Activated CD8-positive, alpha-beta T cell treated with anti-CD3 and anti-CD28 coated beads for 36 hours (primary cell): ENCODE results near the gene SRL. TPM values are rescaled to one million over a fixed set of nuclear protein-coding genes. Genes with fewer than 3 reads are reported as not detected.

Experiments
- ATAC-seq: fragments of 200-7000 bp; cut with Tn5 transposase; one replicate; pipeline ENCODE4 v1.10.0; 2021; ENCODE audit warnings: mild to moderate bottlenecking, moderate library complexity
- CTCF ChIA-PET: fragments of 350-600 bp; sonication (Branson Sonifier 250); formaldehyde crosslinking; loops from one replicate; lab custom pipeline; 2021; ENCODE audit warnings: antibody characterized with exemption; lab: Charles Lee
- POLR2A ChIA-PET: fragments of 350-600 bp; sonication (Branson Sonifier 250); formaldehyde crosslinking; loops from one replicate; lab custom pipeline; 2021; ENCODE audit warnings: antibody characterized with exemption; lab: Charles Lee
- DNase-seq: peaks from one replicate; pipeline ENCODE4 v3.0.0-alpha.2; 2020
- H3K27ac Mint-ChIP-seq: one replicate; pipeline ENCODE4 v1.8.0; 2021; ENCODE audit warnings: mild to moderate bottlenecking, mixed read lengths
- H3K27me3 Mint-ChIP-seq: one replicate; pipeline ENCODE4 v1.8.0; 2021; ENCODE audit warnings: mixed read lengths
- H3K36me3 Mint-ChIP-seq: one replicate; pipeline ENCODE4 v1.8.0; 2021; ENCODE audit warnings: low read depth, mixed read lengths
- H3K4me1 Mint-ChIP-seq: one replicate; pipeline ENCODE4 v1.8.0; 2021; ENCODE audit warnings: low read depth, mixed read lengths
- H3K4me3 Mint-ChIP-seq: one replicate; pipeline ENCODE4 v1.8.0; 2021; ENCODE audit warnings: mild to moderate bottlenecking, moderate library complexity, mixed read lengths
- H3K9me3 Mint-ChIP-seq: one replicate; pipeline ENCODE4 v1.8.0; 2021; ENCODE audit warnings: mixed read lengths
- intact Hi-C: fragments of 100-400 bp; cut with micrococcal nuclease; formaldehyde crosslinking; loops from one replicate; pipeline ENCODE4 v1.10.0; 2022
- total RNA-seq, 2 experiments: library from RNA; stranded (reverse); gene quantifications; one replicate each; pipeline ENCODE4 v1.2.3, GENCODE V29; 2021
- TF ChIP-seq, protein P1 (sequence below): fragments of 200-600 bp; IDR thresholded peaks from one replicate; pipeline ENCODE4 v1.8.0; 2022; ENCODE audit warnings: antibody characterized with exemption, mild to moderate bottlenecking

SRL gene
- total RNA-seq, 2 experiments from 2014 or later = not detected

GRCh38 chr16:4270091-4270490 lies 28.2 kb upstream of the SRL start:
- ChIA-PET POLR2A (interaction anchor here (1.1 to 9.4 kb wide), 6 partner anchors 9 to 553 kb away, joined by 3 to 78 read pairs (median 4); partner anchors contain the start of genes GLIS2 and TRAP1), CTCF (interaction anchor here (1.1 to 4.3 kb wide), 6 partner anchors 8 to 133 kb away, joined by 3 to 29 read pairs (median 8); partner anchors contain the start of gene PAM16)
- no peak for DNase-seq
- peak overlapping the region; percentile 86 for H3K4me3 Mint-ChIP-seq
- intact Hi-C loops = no loop called here
- H3K27me3 Mint-ChIP-seq = no peaks in the 10 kb centered on the region
- H3K27ac Mint-ChIP-seq = peak overlapping the region; percentile 96
- TF ChIP-seq, protein P1, sequence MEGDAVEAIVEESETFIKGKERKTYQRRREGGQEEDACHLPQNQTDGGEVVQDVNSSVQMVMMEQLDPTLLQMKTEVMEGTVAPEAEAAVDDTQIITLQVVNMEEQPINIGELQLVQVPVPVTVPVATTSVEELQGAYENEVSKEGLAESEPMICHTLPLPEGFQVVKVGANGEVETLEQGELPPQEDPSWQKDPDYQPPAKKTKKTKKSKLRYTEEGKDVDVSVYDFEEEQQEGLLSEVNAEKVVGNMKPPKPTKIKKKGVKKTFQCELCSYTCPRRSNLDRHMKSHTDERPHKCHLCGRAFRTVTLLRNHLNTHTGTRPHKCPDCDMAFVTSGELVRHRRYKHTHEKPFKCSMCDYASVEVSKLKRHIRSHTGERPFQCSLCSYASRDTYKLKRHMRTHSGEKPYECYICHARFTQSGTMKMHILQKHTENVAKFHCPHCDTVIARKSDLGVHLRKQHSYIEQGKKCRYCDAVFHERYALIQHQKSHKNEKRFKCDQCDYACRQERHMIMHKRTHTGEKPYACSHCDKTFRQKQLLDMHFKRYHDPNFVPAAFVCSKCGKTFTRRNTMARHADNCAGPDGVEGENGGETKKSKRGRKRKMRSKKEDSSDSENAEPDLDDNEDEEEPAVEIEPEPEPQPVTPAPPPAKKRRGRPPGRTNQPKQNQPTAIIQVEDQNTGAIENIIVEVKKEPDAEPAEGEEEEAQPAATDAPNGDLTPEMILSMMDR = no peak
- peaks cover 15% of the 10 kb centered on the region for H3K4me1 Mint-ChIP-seq
- peaks cover 12% of the 10 kb centered on the region for H3K36me3 Mint-ChIP-seq
- no peaks in the 10 kb centered on the region for H3K9me3 Mint-ChIP-seq
- no peak for ATAC-seq

DNA sequence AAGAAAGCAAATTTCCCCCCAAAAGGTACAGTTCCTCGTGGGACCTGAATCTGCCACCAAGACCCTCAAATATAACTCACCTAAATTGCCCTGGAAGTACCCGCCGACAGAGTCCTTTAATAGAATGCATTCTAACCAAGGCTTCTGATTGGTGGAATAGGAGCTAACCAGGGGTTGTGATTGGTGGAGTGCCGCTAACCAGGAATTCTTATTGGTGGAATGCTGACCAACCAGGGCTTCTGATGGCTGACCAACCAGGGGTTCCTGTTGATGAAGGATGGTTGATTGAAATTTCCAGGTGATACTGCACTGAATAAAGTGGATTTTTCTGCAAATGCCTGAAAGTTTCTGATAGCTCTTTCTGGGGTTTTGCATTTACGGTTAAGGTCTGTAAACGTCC lies 24.5 kb upstream of the SRL start:
- peaks cover 17% of the 10 kb centered on the region for H3K4me1 Mint-ChIP-seq
- DNase-seq = no peak
- TF ChIP-seq, protein P1 = no peak
- H3K36me3 Mint-ChIP-seq = peaks cover 26% of the 10 kb centered on the region
- POLR2A ChIA-PET = interaction anchor here (9.4 kb wide), 1 partner anchor 14 kb away, joined by 78 read pairs; no protein-coding TSS in a partner anchor
- CTCF ChIA-PET = interaction anchor here (1.2 to 7.9 kb wide), 2 partner anchors 12 to 136 kb away, joined by 3 to 76 read pairs; no protein-coding TSS in a partner anchor
- intact Hi-C loops = no loop called here
- no peaks in the 10 kb centered on the region for H3K9me3 Mint-ChIP-seq
- no peak overlapping the region for H3K4me3 Mint-ChIP-seq
- no peaks in the 10 kb centered on the region for H3K27me3 Mint-ChIP-seq
- no peak for ATAC-seq
- H3K27ac Mint-ChIP-seq = no peak overlapping the region

- Mint-ChIP-seq H3K4me3 (no peak overlapping the region), H3K27ac (no peak overlapping the region), H3K27me3 (no peaks in the 10 kb centered on the region), H3K4me1 (peaks cover 16% of the 10 kb centered on the region), H3K36me3 (peaks cover 30% of the 10 kb centered on the region), H3K9me3 (no peaks in the 10 kb centered on the region)
- intact Hi-C loops = no loop called here
- no peak for DNase-seq
- ChIA-PET POLR2A (interaction anchor here (0.5 to 9.4 kb wide), 2 partner anchors 13 to 361 kb away, joined by 3 to 78 read pairs; no protein-coding TSS in a partner anchor), CTCF (interaction anchor here (1.2 to 7.9 kb wide), 3 partner anchors 11 to 137 kb away, joined by 3 to 76 read pairs (median 3); no protein-coding TSS in a partner anchor)
- TF ChIP-seq, protein P1 = no peak
- ATAC-seq = no peak
Measured at GRCh38 chr16:4265676-4266075, 23.8 kb upstream of the SRL start.

GRCh38 chr16:4264546-4264945 lies 22.7 kb upstream of the SRL start:
- peaks cover 32% of the 10 kb centered on the region for H3K36me3 Mint-ChIP-seq
- no peaks in the 10 kb centered on the region for H3K27me3 Mint-ChIP-seq
- H3K9me3 Mint-ChIP-seq = no peaks in the 10 kb centered on the region
- H3K27ac Mint-ChIP-seq = no peak overlapping the region
- CTCF ChIA-PET = interaction anchor here (1.3 to 7.9 kb wide), 2 partner anchors 10 to 138 kb away, joined by 3 to 76 read pairs; no protein-coding TSS in a partner anchor
- ATAC-seq = no peak
- H3K4me1 Mint-ChIP-seq = peaks cover 11% of the 10 kb centered on the region
- TF ChIP-seq, protein P1 = no peak
- POLR2A ChIA-PET = no interaction called here
- no peak overlapping the region for H3K4me3 Mint-ChIP-seq
- intact Hi-C loops = no loop called here
- DNase-seq = no peak
